ENCODE results near the gene KCNJ6. TPM values are rescaled to one million over a fixed set of nuclear protein-coding genes. Genes with fewer than 3 reads are reported as not detected.

Gene KCNJ6
- polyA plus RNA-seq, 1 of the 3 experiments (the other 2 are of a cell fraction) = not detected

GRCh38 chr21:37759777-37760176 lies 156.5 kb downstream of the KCNJ6 start (continued):
- no peak for TF ChIP-seq PBX3 (IDR thresholded peaks at IDR 0.05)

- no peak overlapping the region for H3K9ac ChIP-seq
- no peaks in the 10 kb centered on the region for H3K9me2 ChIP-seq
- ChIA-PET CTCF (interaction anchor here (1.6 kb wide), 1 partner anchor 14 kb away, joined by 3 read pairs; no protein-coding TSS in a partner anchor), POLR2A (no interaction called here)
- H3K4me3 ChIP-seq (ENCODE audit: low read depth in 2 of 2, low read length in 1 of 2) = no peak overlapping the region
- H4K20me1 ChIP-seq (ENCODE audit: insufficient read depth) = no peaks in the 10 kb centered on the region
- WGBS (ENCODE audit: low lambda C conversion rate) = 14% methylated on average over 5 of the region's 7 CpGs
- H3K4me2 ChIP-seq = no peak overlapping the region
- no peaks in the 10 kb centered on the region for H3K4me1 ChIP-seq (ENCODE audit: control insufficient read depth in 1 of 2, insufficient read depth in 2 of 2, low read depth in 1 of 2, low read length in 1 of 2)
- no peaks in the 10 kb centered on the region for H3K9me3 ChIP-seq
- no peak overlapping the region for H3K27ac ChIP-seq (ENCODE audit: low read depth in 2 of 2, low read length in 1 of 2)
- H2AFZ ChIP-seq (ENCODE audit: low read depth) = no peak overlapping the region
- H3K36me3 ChIP-seq (replicated peaks in 1 of 2; ENCODE audit: control insufficient read depth in 1 of 2, insufficient read depth in 2 of 2, low read length in 1 of 2) = no peaks in the 10 kb centered on the region
- H3K79me2 ChIP-seq (ENCODE audit: insufficient read depth) = no peaks in the 10 kb centered on the region
- no peak for TF ChIP-seq JUND (IDR thresholded peaks at IDR 0.05)
- no peak for TF ChIP-seq RFX5 (IDR thresholded peaks at IDR 0.05; ENCODE audit: low read length)
- TF ChIP-seq IRF3 (IDR thresholded peaks at IDR 0.05; ENCODE audit: low read depth, low read length) = no peak
- no peak for TF ChIP-seq MXI1 (IDR thresholded peaks at IDR 0.05; ENCODE audit: low read depth, low read length)
- TF ChIP-seq SMC3 (IDR thresholded peaks at IDR 0.05; ENCODE audit: low read depth, low read length) = 0 out of 2 replicates have a peak, but pooled peaks have one; percentile 12
- no peak for TF ChIP-seq NRF1 (IDR thresholded peaks at IDR 0.05; ENCODE audit: low read depth, low read length)
- TF ChIP-seq RAD21 (IDR thresholded peaks at IDR 0.05; ENCODE audit: low read length) = peak; percentile 42; the same call in 1 of the 2 replicates
- no peak for TF ChIP-seq USF2 (IDR thresholded peaks at IDR 0.05; ENCODE audit: borderline replicate concordance, low read depth, low read length)
- TF ChIP-seq REST (IDR thresholded peaks at IDR 0.05; ENCODE audit: low read depth, low read length) = no peak
- no peak for TF ChIP-seq MEF2A (IDR thresholded peaks at IDR 0.05; ENCODE audit: borderline replicate concordance, low read depth)
- no peak for TF ChIP-seq ZBTB33 (IDR thresholded peaks at IDR 0.05; ENCODE audit: borderline replicate concordance, low read depth)
- peak; percentile 41; the same call in 1 of the 2 replicates for TF ChIP-seq CTCF (IDR thresholded peaks at IDR 0.05)
- peak; percentile 36 for DNase-seq
- no peaks in the 10 kb centered on the region for H3F3A ChIP-seq (replicated peaks; ENCODE audit: insufficient read depth)
- H3K27me3 ChIP-seq (ENCODE audit: insufficient read depth) = no peaks in the 10 kb centered on the region
Observed at GRCh38 chr21:37758982-37759381, 157.3 kb downstream of the KCNJ6 start.
